Stimulated activated CD8-positive, alpha-beta memory T cell treated with anti-CD3 and anti-CD28 coated beads, Interleukin-4, amount 100 ng/mL, for 4 hours (primary cell): ENCODE results near the gene CAPN13.

Experiments used
- DNase-seq, 2 donors: peaks; one replicate each; pipeline ENCODE4 v3.0.0-alpha.2; 2020; ENCODE audit warnings: low read depth in 2 of 2, low spot score in 1 of 2

The CAPN13 gene

GRCh38 chr2:30686000-30686399 lies 121.2 kb downstream of the CAPN13 start:
- no peak for DNase-seq

DNA sequence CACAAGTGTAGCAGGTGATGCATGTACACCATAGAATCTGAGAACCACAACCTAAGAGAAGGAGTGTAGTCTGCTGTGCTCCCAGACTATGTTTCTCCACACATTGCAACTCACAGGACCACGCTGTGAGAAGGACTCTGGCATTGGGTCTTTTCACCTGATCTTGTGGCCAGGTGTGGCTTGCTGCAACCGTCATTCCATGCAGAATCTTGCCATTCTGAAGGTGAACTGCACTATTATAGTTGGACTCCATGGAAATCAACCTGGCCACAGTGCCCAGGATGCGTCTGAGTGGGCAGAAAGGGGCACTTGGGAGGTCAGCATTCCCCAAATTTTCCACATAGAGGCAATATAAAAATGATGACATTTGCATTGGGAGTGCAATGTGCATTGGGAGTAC lies 122.2 kb downstream of the CAPN13 start:
- DNase-seq = no peak

- DNase-seq = no peak
Observed at GRCh38 chr2:30684516-30684915, 122.7 kb downstream of the CAPN13 start.

DNA sequence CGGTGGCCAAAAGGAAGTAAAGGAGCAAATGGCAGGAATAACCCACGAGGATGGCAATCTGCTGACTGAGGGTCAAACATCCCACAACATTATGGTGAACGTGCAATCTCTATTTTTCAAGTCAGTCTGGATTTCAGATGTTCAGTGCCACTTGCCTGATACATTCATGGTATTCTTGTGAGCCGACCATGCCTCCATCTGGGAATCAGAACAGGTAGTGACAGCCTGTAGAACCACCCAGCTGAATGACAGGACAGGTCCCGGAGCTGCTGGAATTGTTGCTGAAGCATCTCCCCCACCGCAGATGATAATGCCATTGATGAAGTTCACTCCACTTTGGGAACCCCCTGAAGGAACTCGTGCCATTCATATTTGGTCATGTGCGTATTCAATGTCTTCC lies 123.2 kb downstream of the CAPN13 start:
- no peak for DNase-seq

GRCh38 chr2:30683236-30683956 lies 123.8 kb downstream of the CAPN13 start:
- DNase-seq = no peak

GRCh38 chr2:30681022-30681421 lies 126.2 kb downstream of the CAPN13 start:
- no peak for DNase-seq

- no peak for DNase-seq
Observed at GRCh38 chr2:30680121-30680520, 127.1 kb downstream of the CAPN13 start.

- DNase-seq = no peak
Observed at GRCh38 chr2:30679426-30680088, 127.7 kb downstream of the CAPN13 start.

DNA sequence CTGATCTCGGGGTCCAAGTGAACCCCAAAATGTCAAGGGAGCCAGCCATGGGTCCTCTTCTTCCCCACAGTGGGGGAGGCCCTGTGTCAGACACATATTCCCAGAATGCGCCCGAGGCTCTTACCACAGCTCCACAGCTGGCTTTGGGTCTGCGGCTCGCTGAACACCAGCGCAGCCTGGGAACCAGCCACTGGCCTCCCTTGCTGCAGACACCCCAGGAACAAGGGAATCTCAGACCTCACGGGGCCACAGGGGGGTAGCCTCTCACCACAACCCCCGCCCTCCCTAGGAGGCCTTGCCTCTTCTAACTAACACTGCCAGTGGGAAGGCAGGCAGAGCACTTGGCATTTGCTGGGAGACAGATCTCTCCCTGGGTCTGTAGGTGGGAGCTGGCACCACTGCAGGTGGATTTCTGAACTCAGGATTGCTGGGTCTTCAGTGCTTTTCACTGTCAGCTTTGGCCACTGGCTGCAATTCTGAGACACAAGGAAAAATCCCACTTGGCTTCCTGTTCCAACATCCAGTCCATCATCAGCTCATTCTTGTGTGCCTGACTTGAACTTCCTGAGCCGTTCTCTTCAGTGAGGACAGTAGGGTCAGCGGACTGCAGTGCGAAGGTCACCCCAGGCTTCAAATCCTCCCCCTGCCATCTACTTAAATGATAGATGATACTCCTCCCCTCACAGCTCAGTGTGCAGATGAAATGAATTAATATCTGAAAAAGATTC lies 128.7 kb downstream of the CAPN13 start:
- no peak for DNase-seq

DNA sequence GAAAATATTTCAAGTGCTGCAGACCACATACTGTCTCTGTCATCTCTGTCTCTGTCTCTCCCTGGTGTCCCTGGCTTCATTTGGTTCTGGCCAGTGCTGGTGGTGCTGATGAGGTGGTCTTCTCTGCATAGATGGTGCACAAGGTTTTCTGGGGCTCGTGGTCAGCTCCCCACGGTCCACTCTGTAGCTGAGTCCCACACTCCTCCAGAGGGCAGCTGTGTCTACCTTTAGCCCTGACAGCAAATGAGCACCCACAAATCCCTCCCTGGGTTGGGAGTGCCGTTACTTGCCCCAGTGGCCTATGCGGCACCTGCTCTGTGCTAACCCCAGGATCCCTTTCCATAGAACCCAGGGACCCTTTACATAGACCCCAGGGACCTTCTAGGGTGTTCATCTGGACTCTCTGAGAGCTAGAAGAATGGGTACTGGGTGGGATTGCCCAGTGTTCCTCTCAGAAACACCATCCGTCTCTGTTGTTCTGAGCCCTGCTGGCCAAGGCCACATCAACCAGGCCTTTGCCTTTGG lies 129.3 kb downstream of the CAPN13 start:
- no peak for DNase-seq

DNA sequence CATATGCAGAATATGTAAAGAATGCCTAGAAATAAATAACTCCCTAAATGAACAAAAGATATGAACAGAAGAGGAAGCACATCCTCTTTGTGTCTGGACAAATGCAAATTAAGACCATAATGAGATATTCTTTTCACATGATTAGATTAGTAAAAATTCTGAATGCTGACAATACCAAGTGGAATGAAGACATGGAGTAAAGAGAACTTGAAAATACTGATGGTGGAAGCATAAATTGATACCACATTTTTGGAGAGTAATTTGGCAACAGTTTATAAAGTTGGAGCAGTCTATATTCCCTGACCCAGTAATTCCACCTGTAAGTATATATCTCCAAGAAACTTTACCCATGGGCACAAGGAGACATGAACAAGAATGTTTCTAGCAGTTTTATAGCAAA lies 130.0 kb downstream of the CAPN13 start:
- DNase-seq = no peak

- no peak for DNase-seq
Observed at GRCh38 chr2:30675758-30676157, 131.5 kb downstream of the CAPN13 start.

GRCh38 chr2:30673127-30673526 lies 134.1 kb downstream of the CAPN13 start:
- no peak for DNase-seq
